Motor neuron (in vitro differentiated cells): ENCODE measurements around the gene SGSM1. TPM values are rescaled to one million over a fixed set of nuclear protein-coding genes. Genes with fewer than 3 reads are reported as not detected.
"Not testable (repeated sequence)": the region's sequence is repeated elsewhere in the genome, so short reads cannot be mapped to it uniquely, and the experiment has no call there.

Experiments used
- ATAC-seq, 8 experiments: fragments of 200-7000 bp; cut with Tn5 transposase; replicated peaks in 6 of 8; 2 replicates each; pipeline ENCODE4 v1.8.0; 2021; ENCODE audit warnings: mild to moderate bottlenecking in 8 of 8, moderate library complexity in 8 of 8
- H3K27ac ChIP-seq, 2 donors: fragments of 250-450 bp; sonication (Bioruptor Pico); 2 replicates each; pipeline ENCODE4 v1.9.0; 2021; ENCODE audit warnings: antibody characterized with exemption in 2 of 2, mild to moderate bottlenecking in 2 of 2, moderate library complexity in 1 of 2
- H3K4me1 ChIP-seq, 2 donors: fragments of 250-450 bp; sonication (Bioruptor Pico); replicated peaks in 1 of 2; 2 replicates each; pipeline ENCODE4 v1.6.1; 2021; ENCODE audit warnings: antibody characterized with exemption in 2 of 2, mild to moderate bottlenecking in 2 of 2, moderate library complexity in 1 of 2
- H3K4me3 ChIP-seq, 5 donors: fragments of 250-450 bp; sonication (Bioruptor Pico); 2 replicates each; pipeline ENCODE4 v1.9.0; 2021; ENCODE audit warnings: antibody characterized with exemption in 5 of 5, mild to moderate bottlenecking in 5 of 5, moderate library complexity in 4 of 5
- WGBS, 10 experiments: fragments of 450-650 bp; shearing (Covaris generic); methylation state at CpG; one replicate each; pipeline ENCODE4 v1.0.0; 2022; 5-methylcytosine and 5-hydroxymethylcytosine counted together
- in situ Hi-C, 9 experiments: fragments of 400-800 bp; cut with MboI; loops; one replicate each; pipeline ENCODE4 v1.15.0; 2021; ENCODE audit warnings: low sequenced_read_pairs in 9 of 9, low pct_unique_long_range_greater_than_20kb in 2 of 9; ENCODE audit not compliant: unreplicated experiment in 9 of 9
- total RNA-seq, 8 experiments: library from RNA; unstranded; fragments of 300-600 nt; gene quantifications; 2 replicates each; pipeline versions ENCODE4 v1.2.3 to v1.2.4, GENCODE V29; 2022

The SGSM1 gene
- total RNA-seq, 8 experiments from 2014 or later = 0.07 to 6.8 (median 2.2) TPM; not detected in 1

GRCh38 chr22:24831687-24832086 lies 25.7 kb downstream of the SGSM1 start:
- in situ Hi-C loops = no loop called here
- Histone ChIP-seq H3K27ac (no peak overlapping the region), H3K4me3 (no peak overlapping the region), H3K4me1 (no peaks in the 10 kb centered on the region)
- WGBS, 10 experiments = 59 to 100% (median 94%) methylated on average over 1 to 4 of the region's 10 CpGs; no CpG with 5 or more reads in 6 of the 10 experiments
- ATAC-seq = no peak

- H3K4me3 ChIP-seq = no peak overlapping the region
- WGBS, 10 experiments = 40 to 100% (median 93%) methylated on average over 1 to 3 of the region's 8 CpGs; no CpG with 5 or more reads in 6 of the 10 experiments
- no peaks in the 10 kb centered on the region for H3K4me1 ChIP-seq
- no peak for ATAC-seq
- in situ Hi-C loops = no loop called here
- H3K27ac ChIP-seq = no peak overlapping the region
Observed at GRCh38 chr22:24833881-24834495, 28.0 kb downstream of the SGSM1 start.

DNA sequence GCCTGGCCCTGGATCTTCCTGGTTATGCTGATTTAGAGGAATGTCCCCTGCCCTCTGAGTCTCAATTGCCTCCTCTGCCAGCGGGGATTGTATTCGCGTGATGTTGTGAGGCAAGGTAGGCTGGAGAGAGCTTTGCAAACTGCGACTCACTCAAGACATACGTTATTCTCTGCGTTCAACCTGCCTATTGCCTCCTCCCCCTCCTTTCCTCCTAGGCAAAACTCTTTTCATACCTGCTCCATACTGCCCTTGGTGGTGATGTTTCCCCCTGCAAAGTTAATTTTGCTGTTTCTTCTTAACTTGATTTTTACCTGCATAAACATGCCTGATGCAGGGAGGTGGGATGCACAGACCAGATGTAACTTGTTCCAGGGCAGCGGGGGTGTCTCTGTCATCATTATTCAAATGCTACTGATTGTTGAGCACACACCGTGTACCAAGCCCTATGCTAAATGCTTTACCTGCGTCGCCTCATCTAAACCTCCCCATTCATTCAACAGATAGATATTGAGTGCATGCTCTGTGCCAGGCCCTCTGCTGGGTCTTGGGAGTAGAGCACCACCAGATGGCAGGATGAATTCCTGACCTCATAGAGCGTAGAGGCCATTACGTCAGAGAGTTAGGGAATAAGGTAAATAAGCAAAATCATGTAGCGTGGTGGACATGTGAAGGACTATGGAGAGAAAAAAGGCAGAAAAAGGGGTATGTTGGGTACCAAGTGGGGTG lies 29.0 kb downstream of the SGSM1 start:
- H3K4me1 ChIP-seq = no peaks in the 10 kb centered on the region
- in situ Hi-C loops = no loop called here
- H3K4me3 ChIP-seq = no peak overlapping the region
- peak in 6 of 8 experiments; percentile 20 to 70 (median 63) for ATAC-seq
- H3K27ac ChIP-seq = no peak overlapping the region
- WGBS, 10 experiments = 0 to 100% (median 59%) methylated on average over 1 to 12 of the region's 13 CpGs

DNA sequence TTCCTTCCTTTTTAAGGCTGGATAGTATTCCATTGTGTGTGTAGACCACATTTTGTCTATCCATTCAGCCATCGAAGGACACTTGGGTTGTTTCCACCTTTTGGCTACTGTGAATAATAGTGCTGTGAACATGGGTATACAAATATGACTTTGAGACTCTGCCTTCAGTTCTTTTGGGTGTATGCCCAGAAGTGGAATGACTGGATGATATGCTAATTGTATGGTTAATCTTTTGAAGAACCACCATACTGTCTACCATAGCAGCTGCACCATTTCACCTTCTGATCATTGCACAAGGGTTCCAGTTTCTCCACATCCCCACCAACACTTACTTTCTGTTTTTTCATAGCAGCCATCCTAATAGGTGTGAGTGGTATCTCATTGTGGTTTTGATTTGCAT lies 30.3 kb downstream of the SGSM1 start:
- in situ Hi-C loops = no loop called here
- WGBS, 10 experiments = 14 to 100% (median 60%) methylated on average over 1 of the region's 1 CpG; no CpG with 5 or more reads in 3 of the 10 experiments
- no peak overlapping the region for H3K4me3 ChIP-seq
- H3K27ac ChIP-seq = no peak overlapping the region
- ATAC-seq = peak in 2 of 8 experiments; percentile 80 to 93
- H3K4me1 ChIP-seq = no peaks in the 10 kb centered on the region

DNA sequence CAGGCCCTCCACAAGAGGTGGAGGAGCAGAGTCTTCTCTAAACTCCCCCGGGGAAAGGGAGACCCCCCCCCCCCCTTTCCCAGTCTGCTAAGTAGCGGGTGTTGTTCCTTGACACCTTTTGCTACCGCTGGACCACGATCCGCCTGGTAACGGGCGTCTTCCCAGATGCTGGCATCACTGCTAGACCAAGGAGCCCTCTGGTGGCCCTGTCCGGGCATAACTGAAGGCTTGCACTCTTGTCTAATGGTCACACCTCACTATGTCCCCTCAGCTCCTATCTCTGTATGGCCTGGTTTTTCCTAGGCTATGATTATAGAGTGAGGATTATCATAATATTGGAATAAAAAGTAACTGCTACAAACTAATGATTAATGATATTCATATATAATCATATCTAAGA lies 31.5 kb downstream of the SGSM1 start:
- H3K4me3 ChIP-seq, H3K27ac ChIP-seq, in situ Hi-C loops, ATAC-seq, H3K4me1 ChIP-seq: not testable (repeated sequence)
- no CpG with 5 or more reads among the region's 8 CpGs for WGBS, 10 experiments

- no peaks in the 10 kb centered on the region for H3K4me1 ChIP-seq
- no peak overlapping the region for H3K4me3 ChIP-seq
- WGBS, 10 experiments = 0 to 57% (median 29%) methylated on average over 1 of the region's 1 CpG; no CpG with 5 or more reads in 5 of the 10 experiments
- in situ Hi-C loops = no loop called here
- ATAC-seq = peak in 1 of 8 experiments; percentile 22
- no peak overlapping the region for H3K27ac ChIP-seq
Observed at GRCh38 chr22:24841261-24841660, 35.2 kb downstream of the SGSM1 start.

- Histone ChIP-seq H3K27ac (no peak overlapping the region), H3K4me3 (no peak overlapping the region), H3K4me1 (no peaks in the 10 kb centered on the region)
- ATAC-seq = no peak
- in situ Hi-C loops = no loop called here
- 13 to 83% (median 40%) methylated on average over 1 to 3 of the region's 3 CpGs; no CpG with 5 or more reads in 5 of the 10 experiments for WGBS, 10 experiments
Observed at GRCh38 chr22:24843048-24843447, 37.0 kb downstream of the SGSM1 start.

GRCh38 chr22:24845041-24845898 lies 39.3 kb downstream of the SGSM1 start:
- no peaks in the 10 kb centered on the region for H3K4me1 ChIP-seq
- H3K27ac ChIP-seq = no peak overlapping the region
- ATAC-seq = peak in 1 of 8 experiments; percentile 90
- 17 to 84% (median 43%) methylated on average over 2 to 8 of the region's 13 CpGs; no CpG with 5 or more reads in 3 of the 10 experiments for WGBS, 10 experiments
- no peak overlapping the region for H3K4me3 ChIP-seq
- in situ Hi-C loops = no loop called here

DNA sequence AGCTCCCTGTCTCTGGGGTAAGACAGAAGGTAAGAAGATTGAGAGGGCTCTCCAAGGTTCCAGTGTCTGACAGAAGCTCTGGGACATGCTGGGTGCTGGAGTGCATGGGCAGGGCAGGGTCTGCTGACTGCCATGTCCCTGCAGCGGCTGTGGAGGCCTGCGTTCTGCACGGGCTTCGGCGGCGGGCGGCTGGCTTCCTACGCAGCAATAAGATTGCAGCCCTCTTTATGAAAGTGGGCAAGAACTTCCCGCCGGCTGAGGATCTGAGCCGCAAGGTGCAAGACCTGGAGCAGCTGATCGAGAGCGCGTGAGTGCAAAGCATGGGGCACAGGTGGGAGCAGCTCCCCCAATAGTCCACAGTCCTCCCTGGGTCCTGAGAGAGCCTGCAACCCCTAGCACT lies 41.5 kb downstream of the SGSM1 start:
- Histone ChIP-seq H3K27ac (no peak overlapping the region), H3K4me1 (peaks cover 0 to 5% of the 10 kb centered on the region in 2 donors), H3K4me3 (no peak overlapping the region)
- in situ Hi-C loops = no loop called here
- WGBS, 10 experiments = 93 to 96% methylated on average over 4 to 7 of the region's 14 CpGs; no CpG with 5 or more reads in 8 of the 10 experiments
- no peak for ATAC-seq

GRCh38 chr22:24848559-24849168 lies 42.7 kb downstream of the SGSM1 start:
- in situ Hi-C loops = no loop called here

DNA sequence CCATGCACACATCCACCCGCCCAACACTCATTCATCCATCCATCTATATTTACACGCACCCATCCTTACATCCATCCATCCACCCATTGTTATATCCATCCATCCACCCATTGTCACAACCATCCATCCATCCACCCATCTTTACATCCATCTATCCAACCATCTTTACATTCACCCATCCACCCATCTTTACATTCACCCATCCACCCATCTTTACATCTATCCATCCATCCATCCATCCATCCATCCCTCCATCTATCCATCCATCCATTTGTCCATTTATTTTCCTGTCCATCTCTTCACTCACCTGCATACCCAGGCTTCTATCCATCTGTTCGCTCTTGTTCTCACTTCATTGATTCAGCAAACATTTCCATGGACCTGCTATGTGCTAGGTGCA lies 49.8 kb downstream of the SGSM1 start:
- WGBS, 10 experiments = 0 to 100% (median 70%) methylated on average over 1 to 3 of the region's 3 CpGs; no CpG with 5 or more reads in 1 of the 10 experiments
- ATAC-seq = no peak
- in situ Hi-C loops = loop anchor here in 1 of 9 experiments (25.0 kb wide), 1 partner anchor 93 kb away; the partner anchor contains the start of gene PIWIL3
- peaks cover 0 to 8% of the 10 kb centered on the region in 2 donors for H3K4me1 ChIP-seq
- H3K27ac ChIP-seq = no peak overlapping the region
- H3K4me3 ChIP-seq = no peak overlapping the region

More at GRCh38 chr22:24848559-24849168, 42.7 kb downstream of the SGSM1 start:
- WGBS, 10 experiments = 0 to 100% (median 65%) methylated on average over 1 to 2 of the region's 4 CpGs; no CpG with 5 or more reads in 4 of the 10 experiments
- Histone ChIP-seq H3K4me1 (peaks cover 0 to 5% of the 10 kb centered on the region in 2 donors), H3K27ac (no peak overlapping the region), H3K4me3 (no peak overlapping the region)
- ATAC-seq = no peak

- 35 to 100% (median 92%) methylated on average over 1 to 2 of the region's 2 CpGs for WGBS, 10 experiments
- in situ Hi-C loops = loop anchor here in 1 of 9 experiments (25.0 kb wide), 1 partner anchor 95 kb away; the partner anchor contains the start of gene PIWIL3
- Histone ChIP-seq H3K27ac (no peak overlapping the region), H3K4me3 (no peak overlapping the region), H3K4me1 (peaks cover 0 to 3% of the 10 kb centered on the region in 2 donors)
- no peak for ATAC-seq
Observed at GRCh38 chr22:24857576-24857975, 51.6 kb downstream of the SGSM1 start.
